Cardiac fibroblast (primary cell): ENCODE results near the gene DPY19L3.
A peak's percentile ranks its signal among the peaks of the same experiment; 100 is the strongest.

Source experiments
- DNase-seq, 2 donors: peaks; one replicate each; pipeline versions ENCODE4 v3.0.0 to v3.0.0-alpha.2; 2010; ENCODE audit warnings: low read depth in 2 of 2
- H3K4me3 ChIP-seq, 2 donors: replicated peaks in 1 of 2; 1 replicate in 1 of 2; 2 replicates in 1 of 2; pipeline ENCODE4 v1.5.1; 2011; ENCODE audit warnings: low read depth in 2 of 2, low read length in 2 of 2, mild to moderate bottlenecking in 2 of 2, moderate library complexity in 1 of 2
- TF ChIP-seq, protein P1 (sequence below): IDR thresholded peaks from one replicate; pipeline ENCODE4 v1.5.1; 2011; ENCODE audit warnings: low read depth, mild to moderate bottlenecking, low read length, inconsistent platforms

DPY19L3 gene

DNA sequence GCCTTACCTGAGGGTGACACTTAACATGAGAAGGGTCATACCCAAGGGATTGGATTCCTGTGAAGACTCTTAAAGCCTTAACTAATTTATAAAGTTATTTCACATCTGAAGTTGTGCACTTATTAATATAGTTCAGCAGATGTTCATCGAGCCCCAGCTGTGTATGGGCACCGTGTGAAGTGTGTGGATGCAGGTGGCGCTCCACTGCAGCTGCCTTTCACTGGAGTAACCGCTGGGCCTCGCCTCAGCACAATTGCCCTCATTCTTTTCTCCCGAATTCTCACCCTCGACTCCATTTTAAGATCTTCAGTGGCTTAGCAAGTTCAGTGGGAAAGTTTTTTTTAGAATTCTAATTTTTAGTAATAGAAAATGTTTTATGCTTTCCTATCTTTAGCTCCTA is 66.2 kb downstream of the DPY19L3 start:
- no peak overlapping the region for H3K4me3 ChIP-seq
- no peak for DNase-seq
- TF ChIP-seq, protein P1, sequence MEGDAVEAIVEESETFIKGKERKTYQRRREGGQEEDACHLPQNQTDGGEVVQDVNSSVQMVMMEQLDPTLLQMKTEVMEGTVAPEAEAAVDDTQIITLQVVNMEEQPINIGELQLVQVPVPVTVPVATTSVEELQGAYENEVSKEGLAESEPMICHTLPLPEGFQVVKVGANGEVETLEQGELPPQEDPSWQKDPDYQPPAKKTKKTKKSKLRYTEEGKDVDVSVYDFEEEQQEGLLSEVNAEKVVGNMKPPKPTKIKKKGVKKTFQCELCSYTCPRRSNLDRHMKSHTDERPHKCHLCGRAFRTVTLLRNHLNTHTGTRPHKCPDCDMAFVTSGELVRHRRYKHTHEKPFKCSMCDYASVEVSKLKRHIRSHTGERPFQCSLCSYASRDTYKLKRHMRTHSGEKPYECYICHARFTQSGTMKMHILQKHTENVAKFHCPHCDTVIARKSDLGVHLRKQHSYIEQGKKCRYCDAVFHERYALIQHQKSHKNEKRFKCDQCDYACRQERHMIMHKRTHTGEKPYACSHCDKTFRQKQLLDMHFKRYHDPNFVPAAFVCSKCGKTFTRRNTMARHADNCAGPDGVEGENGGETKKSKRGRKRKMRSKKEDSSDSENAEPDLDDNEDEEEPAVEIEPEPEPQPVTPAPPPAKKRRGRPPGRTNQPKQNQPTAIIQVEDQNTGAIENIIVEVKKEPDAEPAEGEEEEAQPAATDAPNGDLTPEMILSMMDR = no peak

DNA sequence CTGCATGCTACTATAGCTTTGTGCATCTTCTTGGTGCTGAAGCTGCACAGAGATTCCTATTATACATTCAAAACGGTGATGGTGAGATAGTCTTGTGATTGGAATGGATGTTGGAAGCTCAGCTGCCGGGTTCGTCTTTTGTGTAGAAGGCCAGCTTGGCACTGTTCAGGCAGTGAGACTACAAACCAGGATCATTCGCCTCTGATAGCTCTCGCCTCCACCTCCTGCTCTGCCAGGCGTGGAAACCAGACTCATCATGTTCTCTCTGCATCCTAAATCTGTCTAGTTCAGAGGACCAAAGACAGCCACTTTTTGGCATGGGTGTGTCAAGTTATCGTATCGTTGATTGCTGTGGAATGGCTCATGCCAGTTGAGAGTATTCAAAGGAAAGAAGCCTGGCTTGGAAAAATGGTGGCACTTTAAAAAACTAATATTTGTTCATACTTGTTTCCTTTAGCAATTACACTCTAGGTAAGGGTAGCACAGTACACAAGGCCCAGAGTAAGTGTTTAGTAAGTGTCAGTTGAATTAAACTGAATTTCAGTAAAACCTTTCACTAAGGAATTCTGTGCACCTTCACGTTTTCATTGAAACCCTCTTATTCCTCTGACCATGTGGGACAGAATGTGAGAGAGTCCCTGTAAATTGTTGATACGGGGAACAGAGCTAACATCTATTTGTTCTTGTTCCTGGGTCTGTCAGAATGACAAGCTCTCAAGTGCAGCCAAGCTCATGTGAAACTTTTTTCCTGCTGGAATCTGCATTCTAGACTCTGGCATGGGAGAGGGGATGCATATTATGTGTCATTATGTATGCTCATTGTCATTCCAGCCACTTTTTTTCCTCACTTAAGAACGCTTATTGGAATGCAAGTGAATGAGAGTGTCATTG is 69.8 kb downstream of the DPY19L3 start:
- TF ChIP-seq, protein P1 = no peak
- no peak overlapping the region for H3K4me3 ChIP-seq
- no peak for DNase-seq

DNA sequence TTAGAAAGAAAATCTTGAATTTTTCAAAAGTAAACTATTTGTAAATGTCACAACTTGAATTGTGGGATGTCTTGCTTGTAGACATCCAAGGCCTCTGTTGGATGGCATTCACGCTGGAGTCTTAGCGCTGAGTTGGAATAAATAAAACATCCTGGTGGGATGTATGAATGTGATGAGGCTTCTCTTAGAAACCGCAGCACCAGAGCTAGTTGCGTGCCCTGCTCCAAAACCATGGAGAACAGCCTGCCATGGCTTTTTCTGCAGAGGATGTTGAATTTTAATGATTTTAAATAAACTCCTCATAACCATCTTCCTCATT is 70.4 kb downstream of the DPY19L3 start:
- DNase-seq = no peak
- TF ChIP-seq, protein P1 = no peak
- no peak overlapping the region for H3K4me3 ChIP-seq

GRCh38 chr19:32480321-32480720 is 74.8 kb downstream of the DPY19L3 start:
- TF ChIP-seq, protein P1 = no peak
- H3K4me3 ChIP-seq = no peak overlapping the region
- DNase-seq = no peak

GRCh38 chr19:32483574-32483973 is 78.0 kb downstream of the DPY19L3 start:
- no peak for DNase-seq
- TF ChIP-seq, protein P1 = no peak
- no peak overlapping the region for H3K4me3 ChIP-seq

DNA sequence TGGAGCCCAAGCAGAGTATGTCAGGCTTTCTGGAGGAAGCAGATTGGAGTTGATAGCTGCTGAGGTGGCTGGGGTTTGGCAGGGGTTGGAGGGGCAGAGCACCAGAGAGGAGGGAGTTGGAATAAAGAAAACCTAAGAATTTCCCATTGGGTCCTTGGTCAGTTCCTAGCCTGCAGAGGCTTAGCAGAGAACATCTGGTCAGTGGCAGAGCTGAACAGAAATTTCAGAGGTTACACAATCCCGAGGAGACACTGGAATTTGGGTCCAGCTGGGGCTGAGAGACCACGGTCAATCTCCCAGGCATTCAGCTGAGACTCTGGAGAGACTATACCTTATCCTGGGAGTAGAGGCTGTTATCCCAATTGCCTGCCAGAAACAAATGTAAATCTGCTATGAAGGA is 84.4 kb downstream of the DPY19L3 start:
- no peak overlapping the region for H3K4me3 ChIP-seq
- TF ChIP-seq, protein P1 = no peak
- peak in 1 of 2 donors; percentile 2 for DNase-seq

DNA sequence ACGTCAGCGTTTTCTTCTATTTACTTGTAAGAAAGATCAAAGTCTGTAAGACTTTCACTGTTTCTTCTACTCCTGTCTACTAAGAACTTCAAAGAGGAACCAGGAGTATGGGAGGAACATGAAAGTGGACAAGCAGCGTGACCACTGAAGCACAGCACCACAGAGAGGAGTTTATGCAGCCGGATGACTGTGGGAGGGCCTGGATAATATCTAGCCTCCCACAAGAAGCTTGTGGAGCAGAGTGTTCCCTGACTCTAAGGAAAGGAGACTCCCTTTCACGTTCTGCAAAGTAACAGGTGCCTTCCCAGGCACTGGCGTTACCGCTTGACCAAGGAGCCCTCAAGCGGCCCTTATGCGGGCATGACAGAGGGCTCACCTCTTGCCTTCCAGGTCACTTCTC is 91.8 kb downstream of the DPY19L3 start:
- H3K4me3 ChIP-seq = no peak overlapping the region
- TF ChIP-seq, protein P1 = no peak
- no peak for DNase-seq
